HG03439 (cell line): Measurements from ENCODE around the gene OLA1.

Experiments used
- ATAC-seq: cut with Tn5 transposase; IDR thresholded peaks from one replicate; pipeline ENCODE4 v1.9.1; 2021; ENCODE audit warnings: mild to moderate bottlenecking, moderate library complexity; ENCODE audit not compliant: unreplicated experiment

OLA1 gene

DNA sequence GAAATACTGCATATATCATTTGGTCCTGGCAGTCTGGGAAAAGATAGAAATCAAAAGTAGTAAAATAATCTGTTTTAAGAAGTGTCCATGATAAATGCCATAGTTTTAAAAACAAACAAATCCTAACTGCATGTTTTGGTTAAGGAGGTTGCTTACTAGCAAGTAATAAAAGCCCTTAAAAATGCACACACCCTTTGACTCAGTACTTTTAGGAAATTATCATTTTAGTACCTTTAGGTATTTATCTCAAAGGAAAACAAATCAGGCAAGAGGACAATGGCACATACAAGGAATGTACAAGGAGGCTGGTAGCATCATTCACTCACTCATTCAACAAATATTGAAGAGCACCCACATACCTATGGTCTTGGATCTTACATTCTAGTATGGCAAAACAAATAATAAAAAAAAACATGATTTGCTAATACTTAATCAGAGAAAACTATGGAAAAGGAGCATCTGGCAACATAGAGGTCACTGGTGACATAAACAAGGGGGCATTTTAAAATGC is 67.6 kb downstream of the OLA1 start:
- no peak for ATAC-seq

DNA sequence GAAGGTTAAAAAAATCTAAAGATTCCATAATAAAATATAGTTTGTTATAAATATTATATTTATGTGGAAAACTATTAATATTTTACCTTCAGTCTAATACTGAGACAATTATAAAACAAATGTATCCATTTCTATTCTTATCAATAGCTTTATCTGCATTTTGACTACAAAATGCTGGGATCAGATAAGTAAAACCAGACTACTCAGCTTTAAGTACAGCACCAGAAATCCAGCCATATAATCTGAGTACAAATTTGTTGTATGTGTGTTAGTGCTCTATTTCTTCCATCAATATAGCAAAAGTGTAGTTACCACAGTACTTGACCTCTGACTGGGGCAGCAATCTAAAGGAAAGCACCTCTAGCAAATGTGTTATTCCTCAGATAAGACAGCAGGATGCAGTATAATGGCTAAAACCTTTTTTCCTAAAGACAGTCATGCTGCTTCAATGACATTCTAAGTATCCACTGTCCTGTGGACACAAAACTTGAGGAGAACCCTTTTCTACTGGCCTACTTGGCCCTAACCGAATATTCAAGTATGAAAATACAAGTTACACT is 68.1 kb downstream of the OLA1 start:
- no peak for ATAC-seq

DNA sequence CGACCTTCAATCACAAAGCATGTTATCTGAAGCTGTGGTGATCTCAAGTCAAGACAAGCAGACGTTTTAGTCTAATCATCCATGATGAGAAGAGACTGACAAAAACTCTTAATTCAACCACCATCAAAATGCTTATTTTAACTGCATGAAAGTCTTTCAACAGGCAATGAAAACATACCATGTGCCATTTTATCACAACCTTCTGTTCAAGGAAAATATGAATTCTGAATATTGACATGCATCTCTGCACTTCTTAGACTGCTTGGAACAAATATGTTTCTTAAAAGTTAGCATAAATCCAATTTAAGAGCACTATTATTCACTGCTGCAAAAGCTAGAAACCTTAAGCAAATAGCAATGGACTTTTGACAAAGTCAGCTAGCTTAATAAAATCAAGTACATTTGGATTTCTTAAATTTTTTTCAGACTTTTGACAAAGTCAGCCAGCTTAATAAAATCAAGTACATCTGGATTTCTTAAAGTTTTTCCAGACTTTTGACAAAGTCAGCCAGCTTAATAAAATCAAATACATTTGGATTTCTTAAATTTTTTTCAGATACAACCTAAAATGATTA is 70.9 kb downstream of the OLA1 start:
- ATAC-seq: no peak

DNA sequence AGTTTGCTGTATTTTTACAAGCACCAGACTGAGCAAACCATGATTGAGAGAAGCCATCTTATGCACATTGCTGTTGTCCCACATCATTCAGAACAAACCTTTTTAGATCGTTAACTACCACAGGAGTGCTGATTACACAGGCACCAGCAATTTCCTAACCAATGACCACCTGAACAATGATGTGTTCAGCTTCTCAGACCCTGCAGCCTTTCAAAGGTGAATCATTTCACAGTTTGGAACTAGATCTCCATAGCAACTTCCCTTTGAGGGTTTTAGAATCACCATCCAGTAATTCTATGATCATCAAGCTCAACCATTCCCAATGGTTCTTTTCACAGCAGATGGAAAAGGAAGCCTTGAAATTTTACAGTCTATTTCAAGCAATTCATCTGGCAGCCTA is 71.4 kb downstream of the OLA1 start:
- ATAC-seq: no peak

DNA sequence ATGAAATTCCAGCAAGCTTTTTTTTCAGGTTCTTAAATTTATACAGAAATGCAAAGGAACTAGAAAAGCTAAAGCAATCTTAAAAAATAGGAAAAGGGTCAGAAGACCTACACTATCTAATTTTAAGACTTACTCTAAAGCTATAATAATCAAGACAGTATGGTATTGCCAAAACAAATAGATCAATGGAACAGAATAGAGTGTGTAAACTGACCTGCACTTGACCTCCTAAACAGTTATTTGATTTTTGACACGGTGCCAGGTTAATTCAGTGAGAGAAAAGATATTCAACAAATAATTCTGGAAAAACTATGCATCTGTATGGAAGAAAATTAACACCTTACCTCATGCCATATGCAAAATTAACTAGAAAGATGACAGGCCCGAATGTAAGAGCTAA is 73.6 kb downstream of the OLA1 start:
- no peak for ATAC-seq

DNA sequence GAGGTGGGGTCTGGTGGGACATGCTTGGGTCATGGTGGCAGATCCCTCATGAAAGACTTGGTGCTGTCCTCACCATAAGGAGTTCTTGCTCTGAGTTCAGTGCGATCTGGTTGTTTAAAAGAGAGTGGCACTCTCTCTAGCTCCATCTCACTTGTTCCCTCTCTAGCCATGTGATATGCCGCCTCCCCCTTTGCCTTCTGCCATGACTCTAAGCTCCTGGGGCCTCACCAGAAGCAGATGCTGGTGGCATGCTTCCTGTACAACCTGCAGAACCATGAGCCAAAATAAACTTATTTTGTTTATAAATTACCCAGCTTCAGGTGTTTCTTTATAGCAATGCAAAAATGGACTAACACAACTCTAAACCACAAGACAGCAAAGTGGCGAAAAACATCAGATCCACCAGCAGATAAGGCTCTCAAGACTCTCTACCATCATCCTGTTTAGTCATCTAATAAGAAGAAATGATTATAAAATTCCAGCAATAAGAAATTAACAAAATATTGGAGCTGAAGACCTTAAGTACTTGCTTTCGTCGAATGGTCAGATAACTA is 75.5 kb downstream of the OLA1 start:
- no peak for ATAC-seq

DNA sequence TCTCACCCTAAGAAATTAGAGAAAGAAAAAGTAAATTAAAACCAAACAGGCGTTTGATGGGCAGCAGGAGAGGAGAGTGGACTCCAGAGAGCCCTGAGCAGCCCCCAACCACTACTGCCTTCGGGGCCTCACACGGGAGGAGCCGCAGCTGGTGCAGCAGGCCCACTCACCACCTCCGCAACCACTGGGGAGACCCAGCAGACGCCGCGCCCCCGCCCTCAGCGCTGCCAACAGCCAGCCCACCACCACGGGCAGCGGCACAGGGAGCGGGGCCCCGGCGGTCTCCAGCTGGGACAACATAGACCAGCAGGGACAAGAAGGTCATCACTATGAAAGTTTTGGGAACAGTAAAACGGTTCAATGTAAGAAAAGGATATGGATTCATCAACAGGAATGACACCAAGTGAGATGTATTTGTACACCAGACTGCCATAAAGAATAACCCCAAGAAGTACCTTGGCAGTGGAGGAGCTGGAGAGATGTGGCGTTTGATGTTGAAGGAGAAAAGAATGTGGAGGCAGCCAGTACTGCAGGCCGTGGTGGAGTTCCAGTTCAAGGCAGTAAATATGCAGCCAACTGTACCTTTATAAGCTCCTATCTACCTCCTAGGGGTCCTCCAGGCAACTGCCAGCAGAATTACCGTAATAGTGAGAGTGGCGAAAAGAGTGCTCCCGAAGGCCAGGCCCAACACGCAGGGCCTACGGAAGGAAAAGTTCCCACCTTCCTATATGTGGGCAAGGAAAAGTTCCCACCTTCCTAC is 76.5 kb downstream of the OLA1 start:
- ATAC-seq: no peak

DNA sequence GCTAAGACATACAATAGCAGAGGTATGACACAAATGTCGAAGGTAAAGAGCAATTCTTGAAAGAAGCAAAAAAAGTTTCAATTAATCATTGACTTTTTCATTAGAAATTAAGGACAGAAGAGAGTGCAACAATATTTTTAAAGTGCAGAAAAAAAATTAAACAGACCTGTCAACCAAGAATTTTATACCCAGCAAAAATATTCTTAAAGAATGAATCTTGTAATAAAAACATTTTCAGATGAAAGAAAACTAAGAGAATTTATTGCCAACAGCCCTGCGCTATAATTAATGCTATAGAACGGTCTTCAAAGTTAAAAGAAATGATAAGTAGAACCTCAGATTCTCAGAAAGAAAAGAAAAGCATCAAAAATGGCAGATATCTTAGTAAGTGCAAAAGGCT is 79.0 kb downstream of the OLA1 start:
- no peak for ATAC-seq

DNA sequence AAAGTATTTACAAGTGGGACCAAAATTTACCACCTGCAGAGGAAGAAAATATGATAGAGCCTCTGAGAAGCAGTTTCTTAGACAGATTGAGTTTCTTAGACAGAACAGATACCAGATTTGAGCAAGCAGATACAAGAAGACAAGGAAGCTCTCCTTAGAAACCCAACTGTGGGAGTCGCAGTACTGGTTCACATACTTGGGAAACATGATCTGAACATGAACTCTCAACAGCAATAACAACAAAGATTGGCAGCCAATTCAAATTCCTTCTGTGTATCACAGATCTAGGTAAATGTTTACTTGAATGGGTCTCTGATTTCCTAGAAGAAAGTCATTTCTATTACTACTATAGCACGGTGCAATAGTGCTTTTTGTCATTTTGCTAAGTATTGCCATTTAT is 82.1 kb downstream of the OLA1 start:
- no peak for ATAC-seq

DNA sequence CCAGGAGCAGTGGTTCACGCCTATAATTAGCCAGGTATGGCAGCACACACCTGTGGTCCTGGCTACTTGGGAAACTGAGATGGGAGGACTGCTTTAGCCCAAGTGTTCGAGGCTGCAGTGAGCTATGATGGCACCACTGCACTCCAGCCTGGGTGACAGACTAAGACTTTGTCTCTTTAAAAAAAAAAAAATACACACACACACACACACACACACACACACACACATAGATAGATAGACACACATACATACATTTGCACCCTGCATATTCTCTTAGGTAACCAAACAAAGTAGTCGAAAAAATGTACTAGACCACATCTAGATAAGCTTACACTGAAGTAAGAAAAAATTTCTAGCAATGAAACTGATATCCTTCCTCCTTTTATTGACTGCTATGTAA is 86.8 kb downstream of the OLA1 start:
- ATAC-seq: no peak

DNA sequence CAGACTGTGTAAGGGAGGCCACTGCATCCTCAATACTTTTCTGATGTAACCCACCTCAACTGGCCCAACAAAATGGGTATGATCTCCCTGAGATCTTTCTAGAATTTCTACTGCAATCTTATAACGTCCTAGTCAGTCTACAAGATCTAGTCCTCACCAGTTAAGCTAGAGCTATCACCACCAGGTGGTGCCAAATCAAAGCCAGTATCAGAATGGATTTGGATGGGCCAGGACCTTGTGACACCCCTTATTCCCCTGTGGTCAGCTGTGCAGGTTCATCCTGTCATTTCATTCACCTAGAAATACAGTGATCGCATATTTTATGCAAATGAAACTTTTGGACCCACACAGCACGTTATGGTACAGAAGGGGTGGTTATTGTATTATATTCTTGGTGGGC is 90.3 kb downstream of the OLA1 start:
- no peak for ATAC-seq

DNA sequence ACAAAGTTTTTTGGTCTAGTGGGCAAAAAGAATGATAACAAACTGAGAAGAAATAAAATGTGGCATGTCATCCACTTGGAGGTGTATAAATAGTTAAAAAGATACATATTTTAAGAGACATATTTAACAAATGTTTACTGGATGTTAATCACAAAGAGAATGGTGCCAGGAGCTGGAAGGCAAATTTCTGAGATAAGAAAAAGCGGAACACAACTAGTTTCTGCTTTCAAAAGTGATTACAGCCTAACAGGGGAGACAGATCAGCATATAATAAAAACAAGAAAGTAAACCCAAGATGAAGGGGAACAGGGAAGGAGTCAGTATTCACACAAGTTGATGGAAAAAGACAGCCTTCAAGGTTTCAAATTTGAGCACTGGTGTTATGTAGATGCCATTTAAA is 91.3 kb downstream of the OLA1 start:
- ATAC-seq: no peak

DNA sequence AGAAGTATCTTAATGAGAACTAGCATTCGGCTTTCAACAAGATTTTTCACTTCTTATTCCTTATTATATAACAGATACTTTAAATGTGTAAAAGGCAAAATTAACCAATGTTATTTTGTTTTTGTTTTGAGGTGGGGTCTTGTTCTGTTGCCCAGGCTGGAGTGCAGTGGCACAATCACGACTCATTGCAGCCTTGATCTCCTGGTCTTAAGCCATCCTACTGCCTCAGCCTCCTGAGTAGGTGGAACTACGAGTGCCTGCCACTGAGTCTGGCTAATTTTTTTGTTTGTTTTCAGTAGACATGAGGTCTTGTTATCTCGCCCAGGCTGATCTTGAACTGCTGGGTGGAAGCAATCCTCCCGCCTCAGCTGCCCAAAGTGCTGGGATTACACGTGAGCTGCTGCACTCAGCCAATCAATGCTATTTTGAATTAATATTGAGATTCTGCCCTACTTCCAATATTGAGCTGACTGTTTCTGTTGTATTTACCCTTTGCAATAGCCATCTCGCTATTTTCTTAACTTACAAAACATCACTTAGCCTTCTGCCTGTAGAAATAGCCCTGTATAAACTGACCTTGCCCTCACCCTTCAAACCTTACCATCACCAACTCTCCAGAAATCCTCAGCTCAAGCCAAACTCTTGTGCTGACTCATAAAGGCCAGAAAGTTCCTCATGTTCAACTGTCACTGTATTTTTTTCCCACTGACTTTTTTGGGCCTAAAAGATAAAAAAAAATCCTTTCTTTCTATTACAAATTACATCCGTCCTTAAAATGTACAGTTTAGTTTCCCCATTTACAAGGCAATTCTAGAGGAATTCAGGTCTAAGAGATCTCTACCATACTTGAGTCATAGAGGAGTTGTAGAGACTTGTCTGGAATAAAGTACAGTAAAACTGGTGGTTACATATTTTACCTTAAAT is 94.3 kb downstream of the OLA1 start:
- ATAC-seq: no peak

DNA sequence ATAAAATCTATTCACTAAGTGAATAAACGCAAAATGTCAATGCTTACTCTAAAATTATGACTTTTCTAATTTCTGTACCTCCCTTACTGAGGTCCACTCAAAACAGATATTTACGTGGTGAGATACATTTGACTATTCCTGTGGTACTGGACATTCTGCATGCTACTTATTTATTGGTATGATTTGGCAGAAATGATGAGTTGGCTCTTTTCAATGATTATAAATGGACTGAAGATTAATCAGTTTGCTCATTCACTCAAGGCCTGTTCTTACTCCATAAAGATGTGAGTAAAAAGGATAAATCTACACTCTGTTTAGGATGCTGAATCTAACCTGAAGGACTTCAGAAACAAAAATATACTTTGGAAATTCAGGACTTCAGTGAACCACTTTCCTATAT is 98.8 kb downstream of the OLA1 start:
- no peak for ATAC-seq

DNA sequence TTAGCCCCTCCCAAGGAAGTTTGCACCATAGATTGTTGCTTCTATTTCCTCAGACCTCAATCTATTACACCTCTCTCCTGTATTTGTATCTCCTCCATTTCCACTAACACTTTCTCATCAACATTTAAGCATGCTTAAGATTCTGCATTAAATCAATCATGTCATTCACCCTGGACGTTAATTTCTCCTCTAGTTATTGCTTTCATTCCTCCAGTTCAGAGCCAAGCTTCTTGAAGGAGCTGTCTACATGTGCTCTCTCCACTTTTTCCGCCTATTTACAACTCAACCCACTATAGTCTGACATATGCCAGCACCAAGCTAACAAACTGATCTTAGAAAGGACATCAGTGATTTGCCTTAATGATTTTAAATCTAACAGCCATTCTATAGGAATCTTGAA is 99.5 kb downstream of the OLA1 start:
- no peak for ATAC-seq

DNA sequence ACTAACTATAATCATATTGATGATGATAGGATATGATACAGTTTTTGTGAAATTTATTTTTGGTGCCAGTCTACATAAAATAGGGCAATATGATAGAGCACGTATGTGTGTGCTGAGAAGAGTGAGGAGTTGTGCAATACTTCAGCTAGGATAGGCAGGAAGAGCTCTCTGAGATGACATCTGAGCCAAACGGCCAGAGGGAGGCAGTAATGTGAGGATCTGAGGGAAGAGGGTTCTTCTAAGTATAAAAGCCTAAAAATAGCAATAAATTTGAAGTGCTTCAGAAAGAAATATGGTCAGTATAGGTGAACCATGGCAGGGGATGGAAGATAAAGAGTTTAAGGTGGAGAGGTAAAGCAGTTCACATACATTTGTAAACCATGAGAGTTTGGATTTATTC is 102.5 kb downstream of the OLA1 start:
- no peak for ATAC-seq

DNA sequence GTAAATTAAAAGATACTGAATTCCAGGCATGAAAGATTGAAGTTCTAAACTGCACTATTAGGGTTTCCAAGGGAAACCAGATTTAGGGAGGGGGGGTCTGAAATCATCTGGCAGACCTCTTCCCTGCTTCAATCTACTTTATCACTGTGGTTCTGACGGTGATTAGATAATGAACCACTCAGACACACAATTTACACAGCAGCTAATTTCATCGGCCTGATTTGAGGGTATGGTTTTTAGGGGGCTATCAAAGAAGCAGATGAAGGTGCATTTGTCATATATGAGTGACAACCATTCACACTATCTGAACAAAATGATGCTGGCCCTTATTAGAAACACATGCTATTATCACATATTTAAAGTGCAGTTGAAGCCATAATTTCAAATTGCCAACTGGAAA is 106.0 kb downstream of the OLA1 start:
- no peak for ATAC-seq

DNA sequence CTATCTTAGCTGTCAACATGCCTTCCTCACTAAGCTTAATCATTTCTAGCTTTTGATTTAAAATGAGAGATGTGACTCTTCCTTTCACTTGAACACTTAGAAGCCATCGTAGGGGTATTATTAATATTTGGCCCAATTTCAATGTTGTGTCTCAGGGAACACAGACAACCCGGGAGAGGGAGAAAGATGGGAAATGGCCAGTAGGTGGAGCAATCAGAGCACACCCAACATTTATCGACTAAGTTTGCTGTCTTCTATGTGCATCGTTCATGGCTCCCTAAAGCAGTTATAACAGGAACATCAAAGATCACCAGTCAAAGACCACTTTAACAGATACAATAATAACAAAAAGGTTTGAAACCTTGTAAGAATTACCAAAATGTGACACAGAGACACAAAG is 110.2 kb downstream of the OLA1 start:
- ATAC-seq: no peak

DNA sequence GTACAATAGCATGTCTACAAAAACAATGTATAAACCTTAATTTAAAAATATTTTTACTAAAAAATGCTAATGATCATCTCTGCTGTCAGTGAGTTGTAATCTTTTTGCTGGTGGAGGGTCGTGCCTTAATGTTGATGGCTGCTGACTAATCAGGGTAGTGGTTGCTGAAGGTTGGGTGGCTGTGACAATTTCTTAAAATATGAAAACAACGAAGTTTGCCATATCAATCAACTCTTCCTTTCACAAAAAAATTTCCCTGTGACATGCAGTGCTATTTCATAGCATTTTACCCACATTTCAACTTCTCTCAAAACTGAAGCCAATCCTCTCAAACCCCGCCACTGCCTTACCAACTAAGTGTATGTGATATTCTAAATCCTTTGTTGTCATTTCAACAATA is 112.4 kb downstream of the OLA1 start:
- ATAC-seq: no peak

DNA sequence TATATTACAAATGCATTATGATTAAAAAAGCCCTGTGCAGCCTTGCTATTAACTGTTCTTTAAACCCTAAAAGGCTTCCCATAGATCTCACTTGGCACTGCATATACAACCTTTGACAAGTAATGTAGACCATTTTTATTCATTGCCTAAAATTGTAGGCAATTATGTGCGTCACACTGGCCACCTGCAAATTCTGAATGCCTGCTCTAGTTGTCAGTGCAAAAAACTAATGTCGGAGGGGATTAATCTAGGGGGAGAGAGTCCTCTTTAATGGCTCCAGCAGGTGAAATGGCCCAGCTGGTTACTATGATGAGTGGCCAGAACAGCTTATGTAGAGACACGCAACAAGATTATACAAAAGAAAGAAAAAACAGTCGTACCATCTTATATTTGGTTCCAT is 123.2 kb downstream of the OLA1 start:
- ATAC-seq: no peak

DNA sequence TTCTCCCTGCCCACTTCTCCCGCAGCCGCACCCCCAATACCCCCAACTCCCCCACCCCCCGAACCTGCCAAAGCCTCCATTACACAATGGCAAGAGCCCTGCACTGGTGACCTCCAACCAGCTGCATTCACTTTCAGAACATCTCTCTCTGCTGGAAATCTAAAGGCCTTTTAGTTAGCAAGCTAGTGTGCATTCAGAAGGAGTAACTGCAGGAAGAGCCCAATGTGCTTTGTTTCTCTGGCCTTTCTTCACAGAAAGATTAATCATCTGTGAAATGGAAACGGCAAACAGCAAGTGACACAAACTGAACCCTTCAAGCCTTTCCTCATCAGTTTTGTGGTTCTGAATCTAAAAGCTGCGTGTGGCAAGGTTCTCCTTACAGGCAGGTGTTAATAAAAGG is 124.2 kb downstream of the OLA1 start:
- ATAC-seq: no peak
